Activated naive CD4-positive, alpha-beta T cell treated with anti-CD3 and anti-CD28 coated beads for 36 hours (primary cell): ENCODE results near the gene TTC39A. TPM values are rescaled to one million over a fixed set of nuclear protein-coding genes. Genes with fewer than 3 reads are reported as not detected.

Experiments
- CTCF ChIA-PET: fragments of 350-600 bp; sonication (Branson Sonifier 250); formaldehyde crosslinking; loops from one replicate; lab custom pipeline; 2021; ENCODE audit warnings: antibody characterized with exemption; lab: Charles Lee
- DNase-seq: peaks from one replicate; pipeline ENCODE4 v3.0.0-alpha.2; 2020
- H3K27ac Mint-ChIP-seq: one replicate; pipeline ENCODE4 v1.8.0; 2021; ENCODE audit warnings: mild to moderate bottlenecking, mixed read lengths
- H3K27me3 Mint-ChIP-seq: one replicate; pipeline ENCODE4 v1.8.0; 2021; ENCODE audit warnings: low read depth, mixed read lengths
- H3K36me3 Mint-ChIP-seq: one replicate; pipeline ENCODE4 v1.8.0; 2021; ENCODE audit warnings: low read depth, mixed read lengths
- H3K4me1 Mint-ChIP-seq: one replicate; pipeline ENCODE4 v1.8.0; 2021; ENCODE audit warnings: low read depth, mixed read lengths
- H3K4me3 Mint-ChIP-seq: one replicate; pipeline ENCODE4 v1.8.0; 2021; ENCODE audit warnings: mild to moderate bottlenecking, moderate library complexity, mixed read lengths
- H3K9me3 Mint-ChIP-seq: one replicate; pipeline ENCODE4 v1.8.0; 2021; ENCODE audit warnings: mixed read lengths
- intact Hi-C: fragments of 100-400 bp; cut with micrococcal nuclease; formaldehyde crosslinking; loops from one replicate; pipeline ENCODE4 v1.15.1; 2023
- total RNA-seq, 2 experiments: library from RNA; stranded (reverse); gene quantifications; one replicate each; pipeline ENCODE4 v1.2.3, GENCODE V29; 2021

The TTC39A gene
- total RNA-seq, 2 experiments from 2014 or later, result not detected

- CTCF ChIA-PET, result interaction anchor here (0.6 kb wide), 1 partner anchor 486 kb away, joined by 5 read pairs; no protein-coding TSS in a partner anchor
- Mint-ChIP-seq H3K27me3 (no peaks in the 10 kb centered on the region), H3K4me1 (peaks cover 2% of the 10 kb centered on the region), H3K4me3 (no peak overlapping the region), H3K9me3 (no peaks in the 10 kb centered on the region), H3K36me3 (no peaks in the 10 kb centered on the region), H3K27ac (no peak overlapping the region)
- no peak for DNase-seq
- intact Hi-C loops, result no loop called here
These were observed 40.5 kb downstream of the TTC39A start for GRCh38 chr1:51289676-51290488.

GRCh38 chr1:51288578-51288977, 41.8 kb downstream of the TTC39A start:
- CTCF ChIA-PET, result interaction anchor here (2.4 kb wide), 1 partner anchor 8 kb away, joined by 12 read pairs; no protein-coding TSS in a partner anchor
- Mint-ChIP-seq H3K9me3 (no peaks in the 10 kb centered on the region), H3K36me3 (no peaks in the 10 kb centered on the region), H3K4me3 (no peak overlapping the region), H3K4me1 (peaks cover 4% of the 10 kb centered on the region), H3K27me3 (no peaks in the 10 kb centered on the region), H3K27ac (no peak overlapping the region)
- no peak for DNase-seq
- intact Hi-C loops, result no loop called here

- H3K4me3 Mint-ChIP-seq, result no peak overlapping the region
These were observed 42.4 kb downstream of the TTC39A start for GRCh38 chr1:51287966-51288365.

GRCh38 chr1:51285055-51285454, 45.3 kb downstream of the TTC39A start:
- Mint-ChIP-seq H3K9me3 (no peaks in the 10 kb centered on the region), H3K4me3 (no peak overlapping the region), H3K27ac (no peak overlapping the region), H3K36me3 (no peaks in the 10 kb centered on the region), H3K27me3 (no peaks in the 10 kb centered on the region), H3K4me1 (peaks cover 4% of the 10 kb centered on the region)
- intact Hi-C loops, result no loop called here
- DNase-seq, result no peak
- CTCF ChIA-PET, result no interaction called here

More at GRCh38 chr1:51287966-51288365, 42.4 kb downstream of the TTC39A start:
- Mint-ChIP-seq H3K9me3 (no peaks in the 10 kb centered on the region), H3K27ac (no peak overlapping the region), H3K27me3 (no peaks in the 10 kb centered on the region), H3K36me3 (no peaks in the 10 kb centered on the region), H3K4me1 (peaks cover 4% of the 10 kb centered on the region)
- intact Hi-C loops, result no loop called here
- no peak for DNase-seq
- CTCF ChIA-PET, result interaction anchor here (2.4 kb wide), 1 partner anchor 9 kb away, joined by 12 read pairs; no protein-coding TSS in a partner anchor

- Mint-ChIP-seq H3K36me3 (no peaks in the 10 kb centered on the region), H3K27me3 (no peaks in the 10 kb centered on the region), H3K4me3 (no peak overlapping the region), H3K27ac (no peak overlapping the region), H3K4me1 (peaks cover 4% of the 10 kb centered on the region), H3K9me3 (no peaks in the 10 kb centered on the region)
- intact Hi-C loops, result no loop called here
- CTCF ChIA-PET, result no interaction called here
- no peak for DNase-seq
These were observed 45.8 kb downstream of the TTC39A start for GRCh38 chr1:51284487-51284954.

GRCh38 chr1:51283979-51284378, 46.4 kb downstream of the TTC39A start:
- Mint-ChIP-seq H3K9me3 (no peaks in the 10 kb centered on the region), H3K27me3 (no peaks in the 10 kb centered on the region), H3K4me1 (peaks cover 4% of the 10 kb centered on the region), H3K36me3 (no peaks in the 10 kb centered on the region), H3K4me3 (no peak overlapping the region), H3K27ac (no peak overlapping the region)
- DNase-seq, result no peak
- CTCF ChIA-PET, result interaction anchor here (0.9 kb wide), 1 partner anchor 13 kb away, joined by 4 read pairs; no protein-coding TSS in a partner anchor
- intact Hi-C loops, result no loop called here

- CTCF ChIA-PET, result interaction anchor here (0.6 kb wide), 1 partner anchor 52 kb away, joined by 4 read pairs; no protein-coding TSS in a partner anchor
- no peak overlapping the region for H3K4me3 Mint-ChIP-seq
- peaks cover 4% of the 10 kb centered on the region for H3K4me1 Mint-ChIP-seq
- intact Hi-C loops, result no loop called here
- no peak overlapping the region for H3K27ac Mint-ChIP-seq
- no peaks in the 10 kb centered on the region for H3K9me3 Mint-ChIP-seq
- H3K36me3 Mint-ChIP-seq, result no peaks in the 10 kb centered on the region
- DNase-seq, result no peak
- no peaks in the 10 kb centered on the region for H3K27me3 Mint-ChIP-seq
These were observed 47.8 kb downstream of the TTC39A start for GRCh38 chr1:51282605-51283004.

GRCh38 chr1:51281807-51282206, 48.6 kb downstream of the TTC39A start:
- Mint-ChIP-seq H3K4me1 (peaks cover 4% of the 10 kb centered on the region), H3K27ac (no peak overlapping the region), H3K9me3 (no peaks in the 10 kb centered on the region), H3K4me3 (no peak overlapping the region), H3K36me3 (no peaks in the 10 kb centered on the region), H3K27me3 (no peaks in the 10 kb centered on the region)
- CTCF ChIA-PET, result interaction anchor here (0.6 kb wide), 1 partner anchor 51 kb away, joined by 4 read pairs; no protein-coding TSS in a partner anchor
- no peak for DNase-seq
- intact Hi-C loops, result no loop called here

- CTCF ChIA-PET, result interaction anchor here (0.6 to 1.3 kb wide), 2 partner anchors 11 to 16 kb away, joined by 4 to 6 read pairs; no protein-coding TSS in a partner anchor
- Mint-ChIP-seq H3K27ac (no peak overlapping the region), H3K4me3 (no peak overlapping the region), H3K4me1 (peaks cover 4% of the 10 kb centered on the region), H3K9me3 (no peaks in the 10 kb centered on the region), H3K36me3 (no peaks in the 10 kb centered on the region), H3K27me3 (no peaks in the 10 kb centered on the region)
- no peak for DNase-seq
- intact Hi-C loops, result no loop called here
These were observed 49.9 kb downstream of the TTC39A start for GRCh38 chr1:51280321-51280978.

- H3K4me1 Mint-ChIP-seq, result no peaks in the 10 kb centered on the region
- no peaks in the 10 kb centered on the region for H3K27me3 Mint-ChIP-seq
- no peak overlapping the region for H3K4me3 Mint-ChIP-seq
- intact Hi-C loops, result no loop called here
- no peaks in the 10 kb centered on the region for H3K36me3 Mint-ChIP-seq
- CTCF ChIA-PET, result no interaction called here
- H3K9me3 Mint-ChIP-seq, result no peaks in the 10 kb centered on the region
- no peak overlapping the region for H3K27ac Mint-ChIP-seq
- DNase-seq, result no peak
These were observed 54.1 kb downstream of the TTC39A start for GRCh38 chr1:51276286-51276685.

GRCh38 chr1:51274676-51275075, 55.7 kb downstream of the TTC39A start:
- CTCF ChIA-PET, result no interaction called here
- intact Hi-C loops, result no loop called here
- no peak for DNase-seq
- no peak overlapping the region for H3K27ac Mint-ChIP-seq
- H3K4me3 Mint-ChIP-seq, result no peak overlapping the region
- no peaks in the 10 kb centered on the region for H3K9me3 Mint-ChIP-seq
- H3K36me3 Mint-ChIP-seq, result peaks cover 3% of the 10 kb centered on the region
- no peaks in the 10 kb centered on the region for H3K4me1 Mint-ChIP-seq
- no peaks in the 10 kb centered on the region for H3K27me3 Mint-ChIP-seq

GRCh38 chr1:51272916-51273315, 57.4 kb downstream of the TTC39A start:
- DNase-seq, result no peak
- CTCF ChIA-PET, result interaction anchor here (0.6 kb wide), 1 partner anchor 1471 kb away, joined by 3 read pairs; no protein-coding TSS in a partner anchor
- no peaks in the 10 kb centered on the region for H3K27me3 Mint-ChIP-seq
- H3K27ac Mint-ChIP-seq, result no peak overlapping the region
- peaks cover 7% of the 10 kb centered on the region for H3K4me1 Mint-ChIP-seq
- H3K36me3 Mint-ChIP-seq, result peaks cover 3% of the 10 kb centered on the region
- H3K9me3 Mint-ChIP-seq, result no peaks in the 10 kb centered on the region
- no peak overlapping the region for H3K4me3 Mint-ChIP-seq
- intact Hi-C loops, result no loop called here
